OCI-LY1 (cell line): ENCODE results near the gene TMEM234.

Experiments used
- H2AFZ ChIP-seq: fragments of 200-600 bp; sonication (generic), shearing (Covaris generic); 2 replicates; pipeline ENCODE4 v1.6.0; 2014; ENCODE audit warnings: antibody characterized with exemption, mild to moderate bottlenecking, low read length
- H3F3A ChIP-seq: fragments of 200-600 bp; sonication (generic), shearing (Covaris generic); 2 replicates; pipeline ENCODE4 v1.6.0; 2014; ENCODE audit warnings: mild to moderate bottlenecking, antibody characterized with exemption, low read length, moderate library complexity; ENCODE audit not compliant: insufficient read depth
- H3K27ac ChIP-seq: fragments of 200-600 bp; sonication (generic); 2 replicates; pipeline ENCODE4 v1.5.1; 2014; ENCODE audit warnings: low read length, mixed run types, mild to moderate bottlenecking, low read depth; ENCODE audit not compliant: poor library complexity, severe bottlenecking
- H3K27me3 ChIP-seq: fragments of 200-600 bp; sonication (generic); 2 replicates; pipeline ENCODE4 v1.6.0; 2014; ENCODE audit warnings: antibody characterized with exemption, mild to moderate bottlenecking, low read length, moderate library complexity; ENCODE audit not compliant: insufficient read depth
- H3K36me3 ChIP-seq: fragments of 200-600 bp; sonication (generic); 2 replicates; pipeline ENCODE4 v1.6.1; 2014; ENCODE audit warnings: mild to moderate bottlenecking, antibody characterized with exemption, low read length, moderate library complexity, mixed read lengths; ENCODE audit not compliant: insufficient read depth
- H3K4me1 ChIP-seq: fragments of 200-600 bp; sonication (generic); 2 replicates; pipeline ENCODE4 v1.5.1; 2014; ENCODE audit warnings: mild to moderate bottlenecking, low read length, moderate library complexity; ENCODE audit not compliant: insufficient read depth, severe bottlenecking
- H3K4me2 ChIP-seq: fragments of 200-600 bp; sonication (generic), shearing (Covaris generic); 2 replicates; pipeline ENCODE4 v1.6.1; 2014; ENCODE audit warnings: low read length
- H3K4me3 ChIP-seq: fragments of 200-600 bp; sonication (generic); 2 replicates; pipeline ENCODE4 v1.5.1; 2014; ENCODE audit warnings: low read length, low read depth, mild to moderate bottlenecking, mixed read lengths; ENCODE audit not compliant: poor library complexity, severe bottlenecking
- H3K79me2 ChIP-seq: fragments of 200-600 bp; shearing (Covaris generic); 2 replicates; pipeline ENCODE4 v1.6.1; 2016; ENCODE audit warnings: mixed run types, low read length, mixed read lengths; ENCODE audit not compliant: insufficient read depth
- H3K9ac ChIP-seq: fragments of 200-600 bp; sonication (generic), shearing (Covaris generic); 2 replicates; pipeline ENCODE4 v1.6.1; 2014; ENCODE audit warnings: mild to moderate bottlenecking, low read length, mixed read lengths
- H3K9me2 ChIP-seq: fragments of 200-600 bp; sonication (generic), shearing (Covaris generic); 2 replicates; pipeline ENCODE4 v1.6.1; 2014; ENCODE audit warnings: low read depth, mild to moderate bottlenecking, low read length, mixed read lengths
- H3K9me3 ChIP-seq: fragments of 200-600 bp; shearing (Covaris generic); 2 replicates; pipeline ENCODE4 v1.6.1; 2014; ENCODE audit warnings: low read length, mixed read lengths
- H4K20me1 ChIP-seq: fragments of 200-600 bp; sonication (generic), shearing (Covaris generic); 2 replicates; pipeline ENCODE4 v1.6.0; 2016; ENCODE audit warnings: mild to moderate bottlenecking, low read length; ENCODE audit not compliant: insufficient read depth
- EZH2 ChIP-seq: fragments of 200-600 bp; sonication (generic), shearing (Covaris generic); IDR thresholded peaks from 2 replicates; pipeline ENCODE4 v1.8.0; 2017; ENCODE audit warnings: borderline replicate concordance, mixed run types, mild to moderate bottlenecking, antibody characterized with exemption, low read length, moderate library complexity, mixed read lengths
- TF ChIP-seq, protein P1 (sequence below): fragments of 200-600 bp; sonication (generic), shearing (Covaris generic); IDR thresholded peaks from 2 replicates; pipeline ENCODE4 v1.5.1; 2017; ENCODE audit warnings: mild to moderate bottlenecking, antibody characterized with exemption, low read length, moderate library complexity, mixed read lengths

Gene TMEM234

DNA sequence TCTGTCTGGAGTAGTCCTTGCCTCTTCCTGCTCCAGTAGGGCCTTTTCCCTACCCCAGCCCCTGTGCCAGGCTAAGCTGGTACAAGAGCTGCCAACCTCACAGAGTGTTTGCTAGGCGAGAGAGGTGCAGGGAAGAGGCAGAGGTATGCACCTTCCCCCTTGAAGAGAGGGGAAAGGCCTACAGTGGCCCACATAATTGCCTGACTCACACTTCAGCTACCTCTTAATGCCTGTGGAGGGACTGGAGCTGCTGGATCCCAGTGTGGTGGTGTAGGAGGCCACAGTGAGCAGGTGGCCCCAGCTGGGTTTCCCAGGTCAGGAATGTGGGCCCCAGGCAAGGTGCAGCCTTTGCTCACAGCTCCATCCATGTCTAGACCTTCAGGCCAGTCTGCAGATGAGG, 25.1 kb downstream of the TMEM234 start:
- Histone ChIP-seq H4K20me1 (no peaks in the 10 kb centered on the region), H3K4me1 (peaks cover 27% of the 10 kb centered on the region), H3K36me3 (peaks cover 60% of the 10 kb centered on the region), H3K4me3 (no peak overlapping the region), H3K9me2 (no peaks in the 10 kb centered on the region), H3K9me3 (no peaks in the 10 kb centered on the region), H3K27me3 (no peaks in the 10 kb centered on the region), H3K9ac (no peak overlapping the region), H3K27ac (no peak overlapping the region), H3F3A (no peaks in the 10 kb centered on the region), H3K79me2 (no peaks in the 10 kb centered on the region), H2AFZ (no peak overlapping the region), H3K4me2 (no peak overlapping the region)
- TF ChIP-seq, protein P1, sequence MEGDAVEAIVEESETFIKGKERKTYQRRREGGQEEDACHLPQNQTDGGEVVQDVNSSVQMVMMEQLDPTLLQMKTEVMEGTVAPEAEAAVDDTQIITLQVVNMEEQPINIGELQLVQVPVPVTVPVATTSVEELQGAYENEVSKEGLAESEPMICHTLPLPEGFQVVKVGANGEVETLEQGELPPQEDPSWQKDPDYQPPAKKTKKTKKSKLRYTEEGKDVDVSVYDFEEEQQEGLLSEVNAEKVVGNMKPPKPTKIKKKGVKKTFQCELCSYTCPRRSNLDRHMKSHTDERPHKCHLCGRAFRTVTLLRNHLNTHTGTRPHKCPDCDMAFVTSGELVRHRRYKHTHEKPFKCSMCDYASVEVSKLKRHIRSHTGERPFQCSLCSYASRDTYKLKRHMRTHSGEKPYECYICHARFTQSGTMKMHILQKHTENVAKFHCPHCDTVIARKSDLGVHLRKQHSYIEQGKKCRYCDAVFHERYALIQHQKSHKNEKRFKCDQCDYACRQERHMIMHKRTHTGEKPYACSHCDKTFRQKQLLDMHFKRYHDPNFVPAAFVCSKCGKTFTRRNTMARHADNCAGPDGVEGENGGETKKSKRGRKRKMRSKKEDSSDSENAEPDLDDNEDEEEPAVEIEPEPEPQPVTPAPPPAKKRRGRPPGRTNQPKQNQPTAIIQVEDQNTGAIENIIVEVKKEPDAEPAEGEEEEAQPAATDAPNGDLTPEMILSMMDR = no peak
- no peak for TF ChIP-seq EZH2

DNA sequence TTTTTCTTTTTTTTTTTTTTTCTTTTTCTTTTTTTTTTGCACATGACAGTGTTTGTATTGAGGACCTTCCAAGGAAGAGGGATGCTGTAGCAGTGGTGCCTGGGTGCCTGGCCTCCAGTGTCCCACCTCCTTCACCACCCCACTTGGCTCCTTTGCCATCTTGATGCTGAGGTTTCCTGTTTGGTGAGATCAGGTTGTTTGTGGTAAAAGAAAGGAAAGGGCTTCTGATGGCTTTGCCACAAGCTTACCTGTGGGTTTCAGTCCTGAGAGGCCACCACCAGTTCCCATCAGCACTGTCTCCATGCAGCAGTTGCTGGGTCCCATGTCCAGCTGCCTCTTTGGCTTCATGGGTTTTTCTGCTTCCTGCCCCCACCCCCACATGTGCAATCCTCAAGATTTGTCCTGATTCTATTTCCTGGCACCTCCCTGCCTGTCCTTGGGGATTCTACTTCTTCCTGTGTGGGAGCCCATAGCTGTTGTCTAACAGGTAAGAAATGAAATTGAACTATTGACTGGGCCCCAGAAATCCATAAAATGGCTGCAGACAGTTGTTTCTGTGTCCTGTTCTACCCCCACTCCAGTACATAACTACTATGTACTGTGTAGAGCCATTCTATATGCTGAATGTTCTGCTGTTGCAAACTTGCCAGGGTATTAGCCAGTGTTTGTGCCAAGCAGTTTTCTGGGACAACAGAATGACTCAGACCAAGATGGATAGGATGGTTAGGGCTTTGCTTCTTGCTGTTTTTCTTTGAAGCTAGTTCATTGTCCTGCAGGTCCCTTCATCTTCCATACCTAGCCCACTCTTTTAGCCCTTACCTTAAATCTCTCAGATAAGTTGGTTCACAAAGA, 26.0 kb downstream of the TMEM234 start:
- Histone ChIP-seq H3K9me2 (no peaks in the 10 kb centered on the region), H3F3A (no peaks in the 10 kb centered on the region), H4K20me1 (no peaks in the 10 kb centered on the region), H3K27me3 (no peaks in the 10 kb centered on the region), H3K27ac (no peak overlapping the region), H3K36me3 (peaks cover 69% of the 10 kb centered on the region), H3K9me3 (no peaks in the 10 kb centered on the region), H3K4me2 (no peak overlapping the region), H3K4me1 (peaks cover 18% of the 10 kb centered on the region), H3K79me2 (no peaks in the 10 kb centered on the region), H2AFZ (no peak overlapping the region), H3K9ac (no peak overlapping the region), H3K4me3 (no peak overlapping the region)
- no peak for TF ChIP-seq EZH2
- TF ChIP-seq, protein P1 = no peak

DNA sequence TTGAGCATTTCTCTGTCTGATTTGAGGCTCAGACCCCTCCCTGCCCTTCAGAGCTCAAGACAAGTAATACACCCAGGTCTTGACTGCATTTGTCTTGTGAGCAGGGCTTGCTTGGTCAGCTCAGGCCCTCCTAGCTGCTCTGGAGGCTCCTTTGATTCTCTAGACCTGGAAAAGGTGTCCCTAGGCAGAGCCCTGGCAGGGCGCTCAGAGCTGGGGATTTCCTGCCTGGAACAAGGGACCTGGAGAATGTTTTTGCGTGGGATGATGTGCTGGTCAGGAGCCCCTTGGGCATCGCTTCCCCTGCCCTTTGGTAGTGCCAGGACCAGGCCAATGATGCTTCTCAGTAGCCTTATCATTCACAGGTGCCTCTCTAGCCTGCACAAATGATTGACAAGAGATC, 26.6 kb downstream of the TMEM234 start:
- H3K79me2 ChIP-seq = no peaks in the 10 kb centered on the region

More for the DNA sequence above, 26.6 kb downstream of the TMEM234 start:
- no peaks in the 10 kb centered on the region for H3K27me3 ChIP-seq
- no peak overlapping the region for H3K4me2 ChIP-seq
- H3K9me3 ChIP-seq = no peaks in the 10 kb centered on the region
- no peak overlapping the region for H3K27ac ChIP-seq
- no peak overlapping the region for H2AFZ ChIP-seq
- peaks cover 14% of the 10 kb centered on the region for H3K4me1 ChIP-seq
- H3K9ac ChIP-seq = no peak overlapping the region
- peaks cover 74% of the 10 kb centered on the region for H3K36me3 ChIP-seq
- H3F3A ChIP-seq = no peaks in the 10 kb centered on the region
- no peaks in the 10 kb centered on the region for H3K9me2 ChIP-seq
- TF ChIP-seq, protein P1 = no peak
- TF ChIP-seq EZH2 = no peak
- H4K20me1 ChIP-seq = no peaks in the 10 kb centered on the region
- H3K4me3 ChIP-seq = no peak overlapping the region
